Mesenchymal stem cell (in vitro differentiated cells and primary cell): ENCODE measurements around the gene KATNB1.

Source experiments
- DNase-seq: peaks from one replicate; pipeline ENCODE4 v3.0.0-alpha.2; 2013
- H2AFZ ChIP-seq: one replicate; pipeline ENCODE4 v1.6.1; 2013; ENCODE audit warnings: low read depth, mild to moderate bottlenecking, control low read depth, inconsistent platforms, low read length, moderate library complexity
- H2AK5ac ChIP-seq: 2 replicates; pipeline ENCODE4 v1.6.1; 2013; ENCODE audit warnings: low read length, moderate library complexity, mild to moderate bottlenecking, inconsistent platforms; ENCODE audit not compliant: severe bottlenecking
- H2BK120ac ChIP-seq: one replicate; pipeline ENCODE4 v1.6.1; 2013; ENCODE audit warnings: low read depth, mild to moderate bottlenecking, inconsistent platforms, low read length, moderate library complexity
- H2BK12ac ChIP-seq, 2 experiments: one replicate each; pipeline ENCODE4 v1.6.1; 2013; ENCODE audit warnings: inconsistent platforms in 2 of 2, low read length in 2 of 2, mild to moderate bottlenecking in 2 of 2, moderate library complexity in 2 of 2, control low read depth in 1 of 2
- H2BK15ac ChIP-seq: one replicate; pipeline ENCODE4 v1.6.1; 2013; ENCODE audit warnings: mild to moderate bottlenecking, low read depth, inconsistent platforms; ENCODE audit not compliant: poor library complexity, severe bottlenecking
- H2BK5ac ChIP-seq: 2 replicates; pipeline ENCODE4 v1.6.1; 2013; ENCODE audit warnings: low read depth, mild to moderate bottlenecking, low read length, control low read depth, inconsistent platforms; ENCODE audit not compliant: poor library complexity, severe bottlenecking
- H3K14ac ChIP-seq, 2 experiments: one replicate each; pipeline ENCODE4 v1.6.1; 2013; ENCODE audit warnings: inconsistent platforms in 2 of 2, low read length in 2 of 2, control low read depth in 1 of 2, mild to moderate bottlenecking in 1 of 2, moderate library complexity in 1 of 2
- H3K18ac ChIP-seq, 2 experiments: one replicate each; pipeline ENCODE4 v1.6.1; 2013; ENCODE audit warnings: inconsistent platforms in 2 of 2, low read length in 2 of 2, control low read depth in 1 of 2, low read depth in 1 of 2, mild to moderate bottlenecking in 1 of 2
- H3K23ac ChIP-seq, 2 experiments: one replicate each; pipeline ENCODE4 v1.6.1; 2013; ENCODE audit warnings: inconsistent platforms in 2 of 2, low read length in 2 of 2, mild to moderate bottlenecking in 2 of 2, moderate library complexity in 2 of 2, control low read depth in 1 of 2
- H3K27ac ChIP-seq: 2 replicates; pipeline ENCODE4 v1.5.1; 2013; ENCODE audit warnings: mild to moderate bottlenecking, moderate library complexity, low read length, control low read depth, inconsistent platforms; ENCODE audit not compliant: poor library complexity, severe bottlenecking
- H3K27me3 ChIP-seq, 2 experiments: 2 replicates each; pipeline versions ENCODE4 v1.6.1 to v1.7.0; 2013; ENCODE audit warnings: low read length in 2 of 2, mild to moderate bottlenecking in 2 of 2, moderate library complexity in 2 of 2, control low read depth in 1 of 2, inconsistent platforms in 1 of 2; ENCODE audit not compliant: control insufficient read depth in 1 of 2, insufficient read depth in 1 of 2
- H3K36me3 ChIP-seq, 2 experiments: 2 replicates each; pipeline versions ENCODE4 v1.6.1 to v1.7.0; 2013; ENCODE audit warnings: low read length in 2 of 2, control low read depth in 1 of 2, inconsistent platforms in 1 of 2, low read depth in 1 of 2, mild to moderate bottlenecking in 1 of 2; ENCODE audit not compliant: insufficient read depth in 2 of 2, control insufficient read depth in 1 of 2
- H3K4ac ChIP-seq, 2 experiments: one replicate each; pipeline ENCODE4 v1.6.1; 2013; ENCODE audit warnings: inconsistent platforms in 2 of 2, low read length in 2 of 2, mild to moderate bottlenecking in 2 of 2, moderate library complexity in 2 of 2, control low read depth in 1 of 2, low read depth in 1 of 2
- H3K4me1 ChIP-seq: 2 replicates; pipeline ENCODE4 v1.6.1; 2013; ENCODE audit warnings: low read depth, low read length, control low read depth; ENCODE audit not compliant: control insufficient read depth, insufficient read depth
- H3K4me2 ChIP-seq: 2 replicates; pipeline ENCODE4 v1.6.1; 2013; ENCODE audit warnings: low read length, mild to moderate bottlenecking, inconsistent platforms; ENCODE audit not compliant: poor library complexity, severe bottlenecking
- H3K4me3 ChIP-seq, 2 experiments: 2 replicates each; pipeline versions ENCODE4 v1.5.1 to v1.7.0; 2013; ENCODE audit warnings: low read length in 2 of 2, mild to moderate bottlenecking in 2 of 2, control low read depth in 1 of 2, low read depth in 1 of 2; ENCODE audit not compliant: insufficient read depth in 1 of 2
- H3K79me1 ChIP-seq: replicated peaks from 2 replicates; pipeline ENCODE4 v1.6.1; 2013; ENCODE audit warnings: mild to moderate bottlenecking, control low read depth, low read length, inconsistent platforms; ENCODE audit not compliant: poor library complexity, severe bottlenecking
- H3K9ac ChIP-seq: 2 replicates; pipeline ENCODE4 v1.7.0; 2013; ENCODE audit warnings: mild to moderate bottlenecking, low read length, moderate library complexity
- H3K9me3 ChIP-seq: 2 replicates; pipeline ENCODE4 v1.7.0; 2013; ENCODE audit warnings: mild to moderate bottlenecking, low read length; ENCODE audit not compliant: control insufficient read depth
- H4K8ac ChIP-seq: one replicate; pipeline ENCODE4 v1.6.1; 2013; ENCODE audit warnings: inconsistent platforms, mild to moderate bottlenecking, low read length, moderate library complexity
- H4K91ac ChIP-seq: one replicate; pipeline ENCODE4 v1.6.1; 2013; ENCODE audit warnings: mild to moderate bottlenecking, low read length, inconsistent platforms
- WGBS: methylation state at CpG from one replicate; pipeline ENCODE4 v1.1.7; 2013; ENCODE audit warnings: mixed read lengths; 5-methylcytosine and 5-hydroxymethylcytosine counted together

The KATNB1 gene

GRCh38 chr16:57801809-57802340, 66.3 kb downstream of the KATNB1 start:
- Histone ChIP-seq H2BK120ac (peak overlapping the region; percentile 90), H4K91ac (peak overlapping the region; percentile 60), H3K9me3 (no peaks in the 10 kb centered on the region), H3K27ac (peak overlapping the region; percentile 94), H3K4me3 (peak overlapping the region; percentile 70 to 88), H2AK5ac (peak overlapping the region; percentile 100), H2BK5ac (peak overlapping the region; percentile 98), H2AFZ (peak overlapping the region; percentile 84), H3K4me2 (peak overlapping the region; percentile 92), H3K4ac (peak overlapping the region; percentile 81 to 93), H3K4me1 (peaks cover 28% of the 10 kb centered on the region), H3K18ac (peak overlapping the region; percentile 55 to 95), H2BK15ac (peak overlapping the region; percentile 97), H3K14ac (peak overlapping the region; percentile 77 to 89), H3K79me1 (peaks cover 2% of the 10 kb centered on the region), H3K9ac (peak overlapping the region; percentile 89), H3K36me3 (peaks cover 3 to 26% of the 10 kb centered on the region in 2 experiments), H4K8ac (peak overlapping the region; percentile 33), H3K27me3 (peaks cover 0 to 3% of the 10 kb centered on the region in 2 experiments), H2BK12ac (peak overlapping the region; percentile 59 to 84), H3K23ac (peak overlapping the region in 1 of 2 experiments; percentile 29)
- WGBS = under 1% methylated on average over 31 of the region's 45 CpGs
- DNase-seq = peak; percentile 65

- 11% methylated on average over 68 of the region's 78 CpGs for WGBS
- Histone ChIP-seq H3K18ac (peak within 1 kb of the TSS; percentile 95 to 98), H3K14ac (peak within 1 kb of the TSS; percentile 77 to 96), H2BK5ac (peak within 1 kb of the TSS; percentile 98), H3K4me1 (peaks cover 27% of the 10 kb centered on the region), H2AK5ac (peak within 1 kb of the TSS; percentile 100), H2BK12ac (peak within 1 kb of the TSS; percentile 72 to 94), H2AFZ (peak within 1 kb of the TSS; percentile 84), H3K79me1 (peaks cover 2% of the 10 kb centered on the region), H3K4me2 (peak within 1 kb of the TSS; percentile 92), H3K27me3 (peaks cover 0 to 6% of the 10 kb centered on the region in 2 experiments), H3K9ac (peak within 1 kb of the TSS; percentile 89), H3K4me3 (peak within 1 kb of the TSS; percentile 70 to 88), H4K91ac (peak within 1 kb of the TSS; percentile 71), H3K23ac (peak within 1 kb of the TSS in 1 of 2 experiments; percentile 29), H2BK120ac (peak within 1 kb of the TSS; percentile 90), H2BK15ac (peak within 1 kb of the TSS; percentile 97), H3K36me3 (peaks cover 0 to 20% of the 10 kb centered on the region in 2 experiments), H3K9me3 (no peaks in the 10 kb centered on the region), H3K4ac (peak within 1 kb of the TSS; percentile 81 to 93), H3K27ac (peak within 1 kb of the TSS; percentile 94), H4K8ac (peak within 1 kb of the TSS; percentile 95)
- peak; percentile 82 for DNase-seq
These were observed 67.0 kb downstream of the KATNB1 start, which contains the start of gene KIFC3 for GRCh38 chr16:57802341-57803133. Gene KIFC3 (minus strand): TSS chr16:57802491. CDS start chr16:57798243, 4,248 bp downstream.

- Histone ChIP-seq H2BK15ac (peak overlapping the region; percentile 77), H3K4me3 (no peak overlapping the region), H3K4ac (peak overlapping the region; percentile 68 to 93), H4K91ac (peak overlapping the region; percentile 71), H4K8ac (peak overlapping the region; percentile 95), H3K27ac (peak overlapping the region; percentile 90), H3K27me3 (peaks cover 0 to 6% of the 10 kb centered on the region in 2 experiments), H3K4me1 (peaks cover 28% of the 10 kb centered on the region), H3K4me2 (peak overlapping the region; percentile 47), H3K14ac (peak overlapping the region in 1 of 2 experiments; percentile 96), H2AFZ (peak overlapping the region; percentile 79), H3K18ac (peak overlapping the region; percentile 95 to 98), H2BK12ac (peak overlapping the region; percentile 72 to 94), H3K36me3 (peaks cover 0 to 18% of the 10 kb centered on the region in 2 experiments), H3K9ac (no peak overlapping the region), H2AK5ac (peak overlapping the region; percentile 5), H3K79me1 (peaks cover 2% of the 10 kb centered on the region), H2BK120ac (peak overlapping the region; percentile 90), H3K23ac (no peak overlapping the region), H2BK5ac (peak overlapping the region; percentile 45), H3K9me3 (no peaks in the 10 kb centered on the region)
- 24% methylated on average over 15 of the region's 16 CpGs for WGBS
- DNase-seq = peak; percentile 52
These were observed 67.8 kb downstream of the KATNB1 start for GRCh38 chr16:57803134-57803990.
